OCI-LY1 (cell line): ENCODE data around the gene IGF2BP1.

Source experiments
- H2AFZ ChIP-seq: fragments of 200-600 bp; sonication (generic), shearing (Covaris generic); 2 replicates; pipeline ENCODE4 v1.6.0; 2014; ENCODE audit warnings: antibody characterized with exemption, mild to moderate bottlenecking, low read length
- H3F3A ChIP-seq: fragments of 200-600 bp; sonication (generic), shearing (Covaris generic); 2 replicates; pipeline ENCODE4 v1.6.0; 2014; ENCODE audit warnings: mild to moderate bottlenecking, antibody characterized with exemption, low read length, moderate library complexity; ENCODE audit not compliant: insufficient read depth
- H3K27ac ChIP-seq: fragments of 200-600 bp; sonication (generic); 2 replicates; pipeline ENCODE4 v1.5.1; 2014; ENCODE audit warnings: low read length, mixed run types, mild to moderate bottlenecking, low read depth; ENCODE audit not compliant: poor library complexity, severe bottlenecking
- H3K27me3 ChIP-seq: fragments of 200-600 bp; sonication (generic); 2 replicates; pipeline ENCODE4 v1.6.0; 2014; ENCODE audit warnings: antibody characterized with exemption, mild to moderate bottlenecking, low read length, moderate library complexity; ENCODE audit not compliant: insufficient read depth
- H3K36me3 ChIP-seq: fragments of 200-600 bp; sonication (generic); 2 replicates; pipeline ENCODE4 v1.6.1; 2014; ENCODE audit warnings: mild to moderate bottlenecking, antibody characterized with exemption, low read length, moderate library complexity, mixed read lengths; ENCODE audit not compliant: insufficient read depth
- H3K4me1 ChIP-seq: fragments of 200-600 bp; sonication (generic); 2 replicates; pipeline ENCODE4 v1.5.1; 2014; ENCODE audit warnings: mild to moderate bottlenecking, low read length, moderate library complexity; ENCODE audit not compliant: insufficient read depth, severe bottlenecking
- H3K4me2 ChIP-seq: fragments of 200-600 bp; sonication (generic), shearing (Covaris generic); 2 replicates; pipeline ENCODE4 v1.6.1; 2014; ENCODE audit warnings: low read length
- H3K4me3 ChIP-seq: fragments of 200-600 bp; sonication (generic); 2 replicates; pipeline ENCODE4 v1.5.1; 2014; ENCODE audit warnings: low read length, low read depth, mild to moderate bottlenecking, mixed read lengths; ENCODE audit not compliant: poor library complexity, severe bottlenecking
- H3K79me2 ChIP-seq: fragments of 200-600 bp; shearing (Covaris generic); 2 replicates; pipeline ENCODE4 v1.6.1; 2016; ENCODE audit warnings: mixed run types, low read length, mixed read lengths; ENCODE audit not compliant: insufficient read depth
- H3K9ac ChIP-seq: fragments of 200-600 bp; sonication (generic), shearing (Covaris generic); 2 replicates; pipeline ENCODE4 v1.6.1; 2014; ENCODE audit warnings: mild to moderate bottlenecking, low read length, mixed read lengths
- H3K9me2 ChIP-seq: fragments of 200-600 bp; sonication (generic), shearing (Covaris generic); 2 replicates; pipeline ENCODE4 v1.6.1; 2014; ENCODE audit warnings: low read depth, mild to moderate bottlenecking, low read length, mixed read lengths
- H3K9me3 ChIP-seq: fragments of 200-600 bp; shearing (Covaris generic); 2 replicates; pipeline ENCODE4 v1.6.1; 2014; ENCODE audit warnings: low read length, mixed read lengths
- H4K20me1 ChIP-seq: fragments of 200-600 bp; sonication (generic), shearing (Covaris generic); 2 replicates; pipeline ENCODE4 v1.6.0; 2016; ENCODE audit warnings: mild to moderate bottlenecking, low read length; ENCODE audit not compliant: insufficient read depth
- EZH2 ChIP-seq: fragments of 200-600 bp; sonication (generic), shearing (Covaris generic); IDR thresholded peaks from 2 replicates; pipeline ENCODE4 v1.8.0; 2017; ENCODE audit warnings: borderline replicate concordance, mixed run types, mild to moderate bottlenecking, antibody characterized with exemption, low read length, moderate library complexity, mixed read lengths
- TF ChIP-seq, protein P1 (sequence below): fragments of 200-600 bp; sonication (generic), shearing (Covaris generic); IDR thresholded peaks from 2 replicates; pipeline ENCODE4 v1.5.1; 2017; ENCODE audit warnings: mild to moderate bottlenecking, antibody characterized with exemption, low read length, moderate library complexity, mixed read lengths

Gene IGF2BP1

DNA sequence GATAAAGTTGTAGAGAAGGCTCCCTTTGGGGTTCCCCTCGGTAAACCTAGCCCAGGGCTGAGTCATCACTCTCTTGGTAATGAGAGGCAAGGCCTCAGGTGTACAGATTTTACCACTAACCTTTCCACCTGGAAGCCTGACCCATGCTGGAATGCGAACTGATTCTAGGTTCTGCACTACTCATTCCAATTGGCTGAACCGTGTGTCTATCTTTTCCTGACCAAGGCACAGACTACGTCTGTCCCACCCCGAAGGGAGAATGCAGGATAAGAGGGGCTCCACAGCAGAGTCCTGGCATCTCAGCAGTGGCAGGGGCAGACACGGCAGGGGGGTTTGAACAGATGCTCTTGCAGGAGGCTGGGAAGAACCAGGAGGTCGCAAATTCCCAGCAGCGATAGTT, 70.0 kb downstream of the IGF2BP1 start:
- H3K9me3 ChIP-seq: no peaks in the 10 kb centered on the region
- no peaks in the 10 kb centered on the region for H3K4me1 ChIP-seq
- no peak overlapping the region for H3K9ac ChIP-seq
- no peaks in the 10 kb centered on the region for H3K36me3 ChIP-seq
- TF ChIP-seq, protein P1, sequence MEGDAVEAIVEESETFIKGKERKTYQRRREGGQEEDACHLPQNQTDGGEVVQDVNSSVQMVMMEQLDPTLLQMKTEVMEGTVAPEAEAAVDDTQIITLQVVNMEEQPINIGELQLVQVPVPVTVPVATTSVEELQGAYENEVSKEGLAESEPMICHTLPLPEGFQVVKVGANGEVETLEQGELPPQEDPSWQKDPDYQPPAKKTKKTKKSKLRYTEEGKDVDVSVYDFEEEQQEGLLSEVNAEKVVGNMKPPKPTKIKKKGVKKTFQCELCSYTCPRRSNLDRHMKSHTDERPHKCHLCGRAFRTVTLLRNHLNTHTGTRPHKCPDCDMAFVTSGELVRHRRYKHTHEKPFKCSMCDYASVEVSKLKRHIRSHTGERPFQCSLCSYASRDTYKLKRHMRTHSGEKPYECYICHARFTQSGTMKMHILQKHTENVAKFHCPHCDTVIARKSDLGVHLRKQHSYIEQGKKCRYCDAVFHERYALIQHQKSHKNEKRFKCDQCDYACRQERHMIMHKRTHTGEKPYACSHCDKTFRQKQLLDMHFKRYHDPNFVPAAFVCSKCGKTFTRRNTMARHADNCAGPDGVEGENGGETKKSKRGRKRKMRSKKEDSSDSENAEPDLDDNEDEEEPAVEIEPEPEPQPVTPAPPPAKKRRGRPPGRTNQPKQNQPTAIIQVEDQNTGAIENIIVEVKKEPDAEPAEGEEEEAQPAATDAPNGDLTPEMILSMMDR: no peak
- TF ChIP-seq EZH2: no peak
- no peaks in the 10 kb centered on the region for H3K79me2 ChIP-seq
- H2AFZ ChIP-seq: no peak overlapping the region
- 0 out of 2 replicates have a peak, but pooled peaks cover 5% of the 10 kb centered on the region for H3K27me3 ChIP-seq
- no peak overlapping the region for H3K27ac ChIP-seq
- H3K9me2 ChIP-seq: no peaks in the 10 kb centered on the region
- H3F3A ChIP-seq: no peaks in the 10 kb centered on the region
- H3K4me2 ChIP-seq: no peak overlapping the region
- no peaks in the 10 kb centered on the region for H4K20me1 ChIP-seq
- no peak overlapping the region for H3K4me3 ChIP-seq

DNA sequence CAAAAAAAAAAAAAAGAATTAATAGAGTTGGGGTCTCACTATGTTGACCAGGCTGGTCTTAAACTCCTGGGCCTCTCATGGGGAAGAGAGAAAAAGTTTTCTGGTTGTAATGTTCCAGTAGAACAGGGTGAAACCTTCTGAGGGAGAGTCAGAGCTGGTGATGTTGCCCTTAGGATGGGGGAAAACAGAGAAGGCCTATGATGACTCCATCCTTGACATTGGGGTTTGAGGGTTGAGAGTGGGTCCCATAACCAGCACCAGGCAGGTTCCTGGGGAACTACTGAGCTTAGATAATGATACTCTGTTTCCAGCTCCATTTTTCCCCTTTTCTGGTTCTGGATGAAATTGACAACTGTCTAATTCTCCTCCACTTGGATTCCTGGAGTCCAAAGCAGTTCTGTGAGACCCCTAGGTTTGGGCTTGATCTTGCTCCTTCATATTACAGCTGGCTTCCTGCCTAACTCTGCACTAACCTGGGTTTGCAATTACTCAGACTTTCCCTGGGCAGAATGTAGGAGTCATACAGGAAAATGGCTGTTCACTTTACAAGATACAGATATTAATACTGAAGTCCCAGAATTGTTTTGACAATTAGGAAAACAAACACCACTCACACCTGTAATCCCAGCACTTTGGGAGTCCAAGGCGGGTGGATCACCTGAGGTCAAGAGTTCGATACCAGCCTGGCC, 72.5 kb downstream of the IGF2BP1 start:
- Histone ChIP-seq H3K9me2 (no peaks in the 10 kb centered on the region), H3K27ac (no peak overlapping the region), H3F3A (no peaks in the 10 kb centered on the region), H3K79me2 (no peaks in the 10 kb centered on the region), H3K36me3 (no peaks in the 10 kb centered on the region), H3K4me3 (no peak overlapping the region), H3K4me2 (no peak overlapping the region), H3K4me1 (no peaks in the 10 kb centered on the region), H3K27me3 (0 out of 2 replicates have a peak, but pooled peaks cover 5% of the 10 kb centered on the region), H3K9me3 (no peaks in the 10 kb centered on the region), H2AFZ (no peak overlapping the region), H3K9ac (no peak overlapping the region), H4K20me1 (no peaks in the 10 kb centered on the region)
- TF ChIP-seq, protein P1: no peak
- TF ChIP-seq EZH2: no peak

DNA sequence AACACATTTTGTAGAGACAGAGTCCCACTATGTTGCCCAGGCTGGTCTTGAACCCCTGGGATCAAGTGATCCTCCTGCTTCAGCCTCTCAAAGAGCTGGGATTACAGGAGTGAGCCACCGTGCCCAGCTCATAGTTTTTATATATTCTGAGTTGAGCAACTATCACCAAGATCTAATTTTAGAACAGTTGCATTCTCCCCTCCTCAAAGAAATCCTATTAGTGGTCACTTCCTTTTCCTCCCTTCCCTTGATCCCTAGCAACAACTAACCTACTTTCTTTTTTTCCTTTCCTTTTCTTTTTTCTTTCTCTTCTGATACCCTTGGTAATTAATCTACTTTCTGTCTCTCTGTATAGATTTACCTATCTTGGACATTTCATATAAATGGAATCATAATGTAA, 73.9 kb downstream of the IGF2BP1 start:
- no peaks in the 10 kb centered on the region for H4K20me1 ChIP-seq
- H3K9me3 ChIP-seq: no peaks in the 10 kb centered on the region
- no peak overlapping the region for H3K4me3 ChIP-seq
- H3K9me2 ChIP-seq: no peaks in the 10 kb centered on the region
- H3K27me3 ChIP-seq: peaks cover 5% of the 10 kb centered on the region; the same call in 1 of the 2 replicates
- H3K4me1 ChIP-seq: no peaks in the 10 kb centered on the region
- H3K9ac ChIP-seq: no peak overlapping the region
- H2AFZ ChIP-seq: no peak overlapping the region
- no peak overlapping the region for H3K4me2 ChIP-seq
- no peaks in the 10 kb centered on the region for H3K36me3 ChIP-seq
- TF ChIP-seq EZH2: no peak
- TF ChIP-seq, protein P1: no peak
- no peak overlapping the region for H3K27ac ChIP-seq
- no peaks in the 10 kb centered on the region for H3F3A ChIP-seq
- H3K79me2 ChIP-seq: no peaks in the 10 kb centered on the region
